Stimulated activated effector memory CD8-positive, alpha-beta T cell treated with anti-CD3 and anti-CD28 coated beads, Interleukin-12 subunit alpha, Interleukin-12 subunit beta, amount 100 ng/mL, for 72 hours (primary cell): ENCODE measurements around the gene HIGD2A.
A peak's percentile ranks its signal among the peaks of the same experiment; 100 is the strongest.

Experiments used
- ATAC-seq: fragments of 150-1000 bp; cut with Tn5 transposase; 2 replicates; pipeline ENCODE4 v1.10.0; 2021
- DNase-seq, 2 donors: peaks; one replicate each; pipeline ENCODE4 v3.0.0; 2021 to 2022; ENCODE audit warnings: low spot score in 2 of 2
- H3K27ac Mint-ChIP-seq: one replicate; pipeline ENCODE4 v1.8.0; 2022; ENCODE audit warnings: mild to moderate bottlenecking, mixed read lengths
- H3K36me3 Mint-ChIP-seq: one replicate; pipeline ENCODE4 v1.8.0; 2022; ENCODE audit warnings: mild to moderate bottlenecking, mixed read lengths
- H3K4me1 Mint-ChIP-seq: one replicate; pipeline ENCODE4 v1.8.0; 2022; ENCODE audit warnings: mixed read lengths
- H3K4me3 Mint-ChIP-seq: one replicate; pipeline ENCODE4 v1.8.0; 2022; ENCODE audit warnings: mild to moderate bottlenecking, mixed read lengths
- H3K9me3 Mint-ChIP-seq: one replicate; pipeline ENCODE4 v1.8.0; 2022; ENCODE audit warnings: mixed read lengths

HIGD2A gene

GRCh38 chr5:176388444-176389134 is at the start of gene HIGD2A, which contains the start of gene NOP16:
Gene HIGD2A, plus strand, starts transcription at chr5:176388751. Its CDS starts 69 bp downstream, at chr5:176388820.
Gene NOP16, minus strand, starts transcription at chr5:176388598. Its CDS starts 59 bp downstream, at chr5:176388539.
- ATAC-seq = peak; percentile 96
- peak within 1 kb of the TSS; percentile 98 for H3K27ac Mint-ChIP-seq
- peak; percentile 86 to 98 for DNase-seq
- H3K9me3 Mint-ChIP-seq = no peaks in the 10 kb centered on the region
- H3K36me3 Mint-ChIP-seq = peaks cover 89% of the 10 kb centered on the region
- peaks cover 32% of the 10 kb centered on the region for H3K4me1 Mint-ChIP-seq
- peak within 1 kb of the TSS; percentile 92 for H3K4me3 Mint-ChIP-seq

- H3K4me1 Mint-ChIP-seq = no peaks in the 10 kb centered on the region
- ATAC-seq (no peak), DNase-seq (no peak)
- H3K27ac Mint-ChIP-seq = peak overlapping the region; percentile 3
- no peaks in the 10 kb centered on the region for H3K9me3 Mint-ChIP-seq
- peaks cover 12% of the 10 kb centered on the region for H3K36me3 Mint-ChIP-seq
- no peak overlapping the region for H3K4me3 Mint-ChIP-seq
These were observed 49.2 kb upstream of the HIGD2A start for GRCh38 chr5:176339304-176339703.

- Mint-ChIP-seq H3K4me3 (no peak overlapping the region), H3K27ac (peak overlapping the region; percentile 36), H3K36me3 (peaks cover 35% of the 10 kb centered on the region), H3K9me3 (no peaks in the 10 kb centered on the region), H3K4me1 (no peaks in the 10 kb centered on the region)
- ATAC-seq (no peak), DNase-seq (no peak)
These were observed 47.0 kb upstream of the HIGD2A start for GRCh38 chr5:176341325-176342157.

- no peak for ATAC-seq
- Mint-ChIP-seq H3K4me1 (no peaks in the 10 kb centered on the region), H3K36me3 (peaks cover 40% of the 10 kb centered on the region), H3K27ac (peak overlapping the region; percentile 36), H3K4me3 (no peak overlapping the region), H3K9me3 (no peaks in the 10 kb centered on the region)
- no peak for DNase-seq
These were observed 46.4 kb upstream of the HIGD2A start for GRCh38 chr5:176342158-176342483.

GRCh38 chr5:176342766-176343458 is 45.6 kb upstream of the HIGD2A start:
- H3K9me3 Mint-ChIP-seq = no peaks in the 10 kb centered on the region
- H3K4me1 Mint-ChIP-seq = no peaks in the 10 kb centered on the region
- ATAC-seq (no peak), DNase-seq (no peak)
- H3K27ac Mint-ChIP-seq = peak overlapping the region; percentile 36
- no peak overlapping the region for H3K4me3 Mint-ChIP-seq
- peaks cover 41% of the 10 kb centered on the region for H3K36me3 Mint-ChIP-seq

GRCh38 chr5:176350416-176350815 is 38.1 kb upstream of the HIGD2A start:
- Mint-ChIP-seq H3K9me3 (no peaks in the 10 kb centered on the region), H3K4me1 (peaks cover 29% of the 10 kb centered on the region), H3K36me3 (peaks cover 100% of the 10 kb centered on the region), H3K27ac (peak overlapping the region; percentile 80), H3K4me3 (no peak overlapping the region)
- no peak for ATAC-seq
- DNase-seq = no peak

GRCh38 chr5:176352116-176352878 is 36.3 kb upstream of the HIGD2A start:
- ATAC-seq = no peak
- peak overlapping the region; percentile 80 for H3K27ac Mint-ChIP-seq
- no peak overlapping the region for H3K4me3 Mint-ChIP-seq
- no peaks in the 10 kb centered on the region for H3K9me3 Mint-ChIP-seq
- peaks cover 32% of the 10 kb centered on the region for H3K4me1 Mint-ChIP-seq
- H3K36me3 Mint-ChIP-seq = peaks cover 100% of the 10 kb centered on the region
- DNase-seq = no peak

GRCh38 chr5:176353533-176353932 is 35.0 kb upstream of the HIGD2A start:
- no peak for ATAC-seq
- Mint-ChIP-seq H3K36me3 (peaks cover 100% of the 10 kb centered on the region), H3K4me3 (no peak overlapping the region), H3K4me1 (peaks cover 39% of the 10 kb centered on the region), H3K9me3 (no peaks in the 10 kb centered on the region), H3K27ac (peak overlapping the region; percentile 80)
- no peak for DNase-seq

GRCh38 chr5:176355400-176356178 is 33.0 kb upstream of the HIGD2A start:
- H3K4me1 Mint-ChIP-seq = peaks cover 39% of the 10 kb centered on the region
- no peaks in the 10 kb centered on the region for H3K9me3 Mint-ChIP-seq
- no peak for ATAC-seq
- no peak for DNase-seq
- H3K4me3 Mint-ChIP-seq = no peak overlapping the region
- peaks cover 92% of the 10 kb centered on the region for H3K36me3 Mint-ChIP-seq
- no peak overlapping the region for H3K27ac Mint-ChIP-seq

- Mint-ChIP-seq H3K4me1 (peaks cover 39% of the 10 kb centered on the region), H3K36me3 (peaks cover 90% of the 10 kb centered on the region), H3K9me3 (no peaks in the 10 kb centered on the region), H3K27ac (no peak overlapping the region), H3K4me3 (no peak overlapping the region)
- ATAC-seq (no peak), DNase-seq (no peak)
These were observed 32.4 kb upstream of the HIGD2A start for GRCh38 chr5:176356179-176356566.

- no peaks in the 10 kb centered on the region for H3K9me3 Mint-ChIP-seq
- H3K27ac Mint-ChIP-seq = no peak overlapping the region
- ATAC-seq = no peak
- DNase-seq = no peak
- peaks cover 35% of the 10 kb centered on the region for H3K4me1 Mint-ChIP-seq
- H3K36me3 Mint-ChIP-seq = peaks cover 64% of the 10 kb centered on the region
- H3K4me3 Mint-ChIP-seq = peak overlapping the region; percentile 90
These were observed 28.9 kb upstream of the HIGD2A start for GRCh38 chr5:176359658-176360057.

- DNase-seq = no peak
- Mint-ChIP-seq H3K9me3 (no peaks in the 10 kb centered on the region), H3K4me3 (peak overlapping the region; percentile 90), H3K27ac (peak overlapping the region; percentile 95), H3K36me3 (peaks cover 51% of the 10 kb centered on the region), H3K4me1 (peaks cover 34% of the 10 kb centered on the region)
- ATAC-seq = peak; percentile 0
These were observed 27.6 kb upstream of the HIGD2A start for GRCh38 chr5:176360894-176361436.

GRCh38 chr5:176361437-176362232 is 26.9 kb upstream of the HIGD2A start, which contains the start of gene KIAA1191:
Gene KIAA1191, minus strand, starts transcription at chr5:176361764. Its CDS starts 2,256 bp downstream, at chr5:176359508.
- peaks cover 48% of the 10 kb centered on the region for H3K36me3 Mint-ChIP-seq
- peak; percentile 94 for ATAC-seq
- peaks cover 38% of the 10 kb centered on the region for H3K4me1 Mint-ChIP-seq
- H3K9me3 Mint-ChIP-seq = no peaks in the 10 kb centered on the region
- peak; percentile 90 to 96 for DNase-seq
- H3K27ac Mint-ChIP-seq = peak within 1 kb of the TSS; percentile 95
- peak within 1 kb of the TSS; percentile 90 for H3K4me3 Mint-ChIP-seq
